MCF 10A (cell line): ENCODE results near the gene ABHD14A. TPM values are rescaled to one million over a fixed set of nuclear protein-coding genes. Genes with fewer than 3 reads are reported as not detected.
A peak's percentile ranks its signal among the peaks of the same experiment; 100 is the strongest.

Experiments used
- BruUV-seq: library from RNA; stranded (reverse); fragments of 400-500 nt; replicated peaks from 2 replicates; lab custom pipeline; 2021; lab: Mats Ljungman, UMichigan
- CTCF ChIA-PET: fragments of 300-600 bp; sonication (Branson Sonifier 250); formaldehyde crosslinking; extraction: SDS; loops from one replicate; lab custom pipeline; 2021; ENCODE audit warnings: antibody characterized with exemption, inconsistent platforms; lab: Yijun Ruan, JAX
- POLR2A ChIA-PET: fragments of 300-600, 350-650 bp; sonication (Branson Sonifier 250); formaldehyde crosslinking; extraction: SDS; loops from one replicate; lab custom pipeline; 2020; ENCODE audit warnings: antibody characterized with exemption, inconsistent platforms; lab: Yijun Ruan, JAX
- DNase-seq: peaks from one replicate; pipeline ENCODE4 v3.0.0-alpha.2; 2018; ENCODE audit not compliant: unreplicated experiment
- H3K27ac Mint-ChIP-seq: one replicate; pipeline ENCODE4 v1.8.0; 2022; ENCODE audit warnings: mild to moderate bottlenecking, low read depth, mixed read lengths; ENCODE audit not compliant: unreplicated experiment
- H3K27me3 Mint-ChIP-seq: one replicate; pipeline ENCODE4 v1.8.0; 2022; ENCODE audit warnings: mixed read lengths; ENCODE audit not compliant: insufficient read depth, unreplicated experiment
- H3K36me3 Mint-ChIP-seq: one replicate; pipeline ENCODE4 v1.8.0; 2022; ENCODE audit warnings: mild to moderate bottlenecking, moderate library complexity, mixed read lengths; ENCODE audit not compliant: insufficient read depth, unreplicated experiment
- H3K4me1 Mint-ChIP-seq: one replicate; pipeline ENCODE4 v1.8.0; 2022; ENCODE audit warnings: mixed read lengths; ENCODE audit not compliant: insufficient read depth, unreplicated experiment
- H3K4me3 Mint-ChIP-seq: one replicate; pipeline ENCODE4 v1.8.0; 2022; ENCODE audit warnings: mild to moderate bottlenecking, moderate library complexity, mixed read lengths; ENCODE audit not compliant: unreplicated experiment
- H3K9me3 Mint-ChIP-seq: one replicate; pipeline ENCODE4 v1.8.0; 2022; ENCODE audit warnings: mixed read lengths; ENCODE audit not compliant: unreplicated experiment
- CTCF ChIP-seq: fragments of 200-600 bp; IDR thresholded peaks from one replicate; pipeline ENCODE4 v1.8.0; 2022; ENCODE audit warnings: antibody characterized with exemption, mild to moderate bottlenecking; ENCODE audit not compliant: unreplicated experiment
- intact Hi-C: fragments of 100-400 bp; cut with micrococcal nuclease; formaldehyde crosslinking; loops from 2 replicates; pipeline ENCODE4 v1.14.1; 2022
- total RNA-seq: library from RNA; stranded (reverse); gene quantifications from 2 replicates; pipeline ENCODE4 v1.2.3, GENCODE V29; 2022

The ABHD14A gene
- total RNA-seq, 1 experiment from 2014 or later, result 8.1 TPM

- ChIA-PET POLR2A (interaction anchor here (0.5 to 6.3 kb wide), 25 partner anchors 9 to 1736 kb away, joined by 3 to 127 read pairs (median 4); partner anchors contain the start of genes ACY1, DCAF1, DUSP7 and PARP3), CTCF (interaction anchor here (0.6 to 4.4 kb wide), 18 partner anchors 9 to 365 kb away, joined by 3 to 49 read pairs (median 6); partner anchors contain the start of genes ACY1, PARP3, RPL29 and RRP9)
- no peak for DNase-seq
- TF ChIP-seq CTCF, result no peak
- Mint-ChIP-seq H3K27me3 (no peaks in the 10 kb centered on the region), H3K4me1 (peaks cover 29% of the 10 kb centered on the region), H3K4me3 (peak overlapping the region; percentile 99), H3K27ac (peak overlapping the region; percentile 88), H3K36me3 (peaks cover 6% of the 10 kb centered on the region), H3K9me3 (no peaks in the 10 kb centered on the region)
- intact Hi-C loops, result loop anchor here (1.0 kb wide), 1 partner anchor 32 kb away; the partner anchor contains the start of gene PARP3
- no TSS peak for BruUV-seq
Observed at GRCh38 chr3:51974277-51974962, 444 bp upstream of the ABHD14A start.

DNA sequence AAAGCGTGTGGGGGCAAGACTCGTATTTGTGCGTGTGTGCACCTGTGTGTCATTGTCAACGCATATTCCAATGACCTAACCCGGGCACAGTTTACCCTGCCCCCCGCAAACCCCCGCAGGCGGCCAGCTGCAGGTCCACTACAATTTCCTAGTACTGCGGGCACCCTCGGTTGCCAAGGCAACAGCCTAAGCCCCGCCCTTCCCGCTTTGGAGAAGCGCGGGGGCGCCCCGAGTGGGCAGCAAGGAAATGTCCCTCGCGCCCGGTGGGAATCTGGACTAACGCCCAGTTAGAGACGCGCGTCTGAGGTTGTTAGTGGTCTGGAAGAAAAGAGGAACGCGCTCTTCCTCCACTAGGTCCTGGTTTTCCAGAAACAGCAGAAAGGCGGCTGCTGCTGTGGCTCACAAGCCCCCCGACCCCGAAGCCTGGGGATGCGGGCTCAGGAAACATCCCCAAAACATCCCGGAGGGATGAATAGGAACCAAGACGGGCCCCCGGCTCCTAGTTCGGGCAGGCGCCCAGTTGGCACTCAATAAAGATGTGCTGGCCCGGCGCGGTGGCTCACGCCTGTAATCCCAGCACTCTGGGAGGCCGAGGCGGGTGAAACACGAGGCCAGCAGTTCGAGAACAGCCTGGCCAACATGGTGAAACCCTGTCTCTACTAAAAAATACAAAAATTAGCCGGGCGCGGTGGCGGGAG is 1.1 kb downstream of the ABHD14A start:
- no peak for DNase-seq
- BruUV-seq, result no TSS peak
- Mint-ChIP-seq H3K36me3 (peaks cover 6% of the 10 kb centered on the region), H3K27me3 (no peaks in the 10 kb centered on the region), H3K4me1 (peaks cover 29% of the 10 kb centered on the region), H3K9me3 (no peaks in the 10 kb centered on the region), H3K27ac (peak overlapping the region; percentile 1), H3K4me3 (peak overlapping the region; percentile 99)
- ChIA-PET CTCF (interaction anchor here (0.5 to 4.4 kb wide), 2 partner anchors 20 to 34 kb away, joined by 3 to 49 read pairs; partner anchors contain the start of genes PARP3, RPL29 and RRP9), POLR2A (interaction anchor here (3.6 to 4.5 kb wide), 2 partner anchors 19 to 70 kb away, joined by 17 to 49 read pairs; partner anchors contain the start of gene RPL29)
- no peak for TF ChIP-seq CTCF
- intact Hi-C loops, result no loop called here

GRCh38 chr3:51977446-51978142 is 2.7 kb downstream of the ABHD14A start:
- DNase-seq, result no peak

More at GRCh38 chr3:51977446-51978142, 2.7 kb downstream of the ABHD14A start:
- no peak for TF ChIP-seq CTCF
- CTCF ChIA-PET, result interaction anchor here (0.6 to 1.1 kb wide), 4 partner anchors 9 to 79 kb away, joined by 3 to 4 read pairs (median 3); no protein-coding TSS in a partner anchor
- Mint-ChIP-seq H3K36me3 (peaks cover 6% of the 10 kb centered on the region), H3K9me3 (no peaks in the 10 kb centered on the region), H3K27me3 (no peaks in the 10 kb centered on the region), H3K27ac (peak overlapping the region; percentile 54), H3K4me1 (peaks cover 34% of the 10 kb centered on the region), H3K4me3 (peak overlapping the region; percentile 21)
- POLR2A ChIA-PET, result interaction anchor here (0.9 to 1.6 kb wide), 2 partner anchors 35 to 36 kb away, joined by 5 to 6 read pairs; partner anchors contain the start of gene RRP9
- no TSS peak for BruUV-seq
- intact Hi-C loops, result no loop called here
